Loucy (cell line): ENCODE measurements around the gene TMEM82.

ENCODE experiments used
- EZH2phosphoT487 ChIP-seq: fragments of 200-600 bp; IDR thresholded peaks from 2 replicates; pipeline ENCODE4 v1.6.1; 2018; ENCODE audit warnings: antibody characterized with exemption, mild to moderate bottlenecking, moderate library complexity, borderline replicate concordance
- TF ChIP-seq, protein P1 (sequence below): fragments of 200-600 bp; sonication (generic); conservative IDR thresholded peaks from 2 replicates; pipeline ENCODE4 v1.5.1; 2014; ENCODE audit warnings: mild to moderate bottlenecking, antibody characterized with exemption, low read length

DNA sequence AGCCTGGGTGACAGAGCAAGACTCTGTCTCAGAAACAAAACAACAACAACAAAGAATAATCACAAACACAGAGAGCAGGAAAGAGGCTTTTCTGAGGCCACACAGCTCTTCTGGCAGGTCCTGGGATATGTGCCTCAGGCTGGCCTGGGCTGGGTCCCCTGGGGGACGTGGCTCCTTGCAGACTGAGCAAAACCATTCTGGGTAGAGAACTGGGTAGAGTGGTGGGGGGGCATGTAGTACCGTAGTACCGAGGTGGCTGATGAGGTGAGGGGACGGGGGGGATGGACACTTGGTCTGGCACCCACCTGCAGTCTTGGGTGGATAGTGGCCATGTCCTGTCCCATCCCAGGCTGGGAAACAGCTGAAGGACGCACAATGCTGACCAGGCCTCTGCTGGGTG lies 6.0 kb downstream of the TMEM82 start:
- TF ChIP-seq, protein P1, sequence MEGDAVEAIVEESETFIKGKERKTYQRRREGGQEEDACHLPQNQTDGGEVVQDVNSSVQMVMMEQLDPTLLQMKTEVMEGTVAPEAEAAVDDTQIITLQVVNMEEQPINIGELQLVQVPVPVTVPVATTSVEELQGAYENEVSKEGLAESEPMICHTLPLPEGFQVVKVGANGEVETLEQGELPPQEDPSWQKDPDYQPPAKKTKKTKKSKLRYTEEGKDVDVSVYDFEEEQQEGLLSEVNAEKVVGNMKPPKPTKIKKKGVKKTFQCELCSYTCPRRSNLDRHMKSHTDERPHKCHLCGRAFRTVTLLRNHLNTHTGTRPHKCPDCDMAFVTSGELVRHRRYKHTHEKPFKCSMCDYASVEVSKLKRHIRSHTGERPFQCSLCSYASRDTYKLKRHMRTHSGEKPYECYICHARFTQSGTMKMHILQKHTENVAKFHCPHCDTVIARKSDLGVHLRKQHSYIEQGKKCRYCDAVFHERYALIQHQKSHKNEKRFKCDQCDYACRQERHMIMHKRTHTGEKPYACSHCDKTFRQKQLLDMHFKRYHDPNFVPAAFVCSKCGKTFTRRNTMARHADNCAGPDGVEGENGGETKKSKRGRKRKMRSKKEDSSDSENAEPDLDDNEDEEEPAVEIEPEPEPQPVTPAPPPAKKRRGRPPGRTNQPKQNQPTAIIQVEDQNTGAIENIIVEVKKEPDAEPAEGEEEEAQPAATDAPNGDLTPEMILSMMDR: no peak
- no peak for TF ChIP-seq EZH2phosphoT487
